IPS-15b (cell line): ENCODE measurements around the gene SFXN2.

ENCODE experiments used
- H3K27me3 ChIP-seq: one replicate; pipeline ENCODE4 v1.6.1; 2013; ENCODE audit warnings: low read length; ENCODE audit not compliant: control insufficient read depth, insufficient read depth
- H3K36me3 ChIP-seq: one replicate; pipeline ENCODE4 v1.6.1; 2013; ENCODE audit warnings: low read length; ENCODE audit not compliant: control insufficient read depth, insufficient read depth
- H3K4me1 ChIP-seq: one replicate; pipeline ENCODE4 v1.6.1; 2013; ENCODE audit warnings: mild to moderate bottlenecking, low read length; ENCODE audit not compliant: control insufficient read depth, insufficient read depth
- H3K4me3 ChIP-seq: one replicate; pipeline ENCODE4 v1.5.1; 2013; ENCODE audit warnings: low read depth, low read length
- H3K9ac ChIP-seq: one replicate; pipeline ENCODE4 v1.6.1; 2013; ENCODE audit warnings: low read depth, mild to moderate bottlenecking, low read length
- H3K9me3 ChIP-seq: one replicate; pipeline ENCODE4 v1.6.1; 2013; ENCODE audit warnings: mild to moderate bottlenecking, low read length; ENCODE audit not compliant: control insufficient read depth, insufficient read depth

Gene SFXN2

GRCh38 chr10:102776779-102777456 is 62.5 kb downstream of the SFXN2 start:
- H3K9ac ChIP-seq = no peak overlapping the region
- H3K27me3 ChIP-seq = no peaks in the 10 kb centered on the region
- H3K4me1 ChIP-seq = peaks cover 34% of the 10 kb centered on the region
- H3K9me3 ChIP-seq = no peaks in the 10 kb centered on the region
- H3K4me3 ChIP-seq = no peak overlapping the region
- H3K36me3 ChIP-seq = no peaks in the 10 kb centered on the region

- no peaks in the 10 kb centered on the region for H3K36me3 ChIP-seq
- H3K4me1 ChIP-seq = peaks cover 34% of the 10 kb centered on the region
- no peaks in the 10 kb centered on the region for H3K9me3 ChIP-seq
- H3K4me3 ChIP-seq = no peak overlapping the region
- H3K27me3 ChIP-seq = no peaks in the 10 kb centered on the region
- no peak overlapping the region for H3K9ac ChIP-seq
Measured at GRCh38 chr10:102777711-102778453, 63.4 kb downstream of the SFXN2 start.

GRCh38 chr10:102778781-102779180 is 64.3 kb downstream of the SFXN2 start:
- no peak overlapping the region for H3K4me3 ChIP-seq
- no peak overlapping the region for H3K9ac ChIP-seq
- H3K9me3 ChIP-seq = no peaks in the 10 kb centered on the region
- H3K36me3 ChIP-seq = no peaks in the 10 kb centered on the region
- no peaks in the 10 kb centered on the region for H3K27me3 ChIP-seq
- H3K4me1 ChIP-seq = peaks cover 34% of the 10 kb centered on the region

- H3K36me3 ChIP-seq = no peaks in the 10 kb centered on the region
- no peak overlapping the region for H3K9ac ChIP-seq
- no peak overlapping the region for H3K4me3 ChIP-seq
- peaks cover 34% of the 10 kb centered on the region for H3K4me1 ChIP-seq
- no peaks in the 10 kb centered on the region for H3K27me3 ChIP-seq
- H3K9me3 ChIP-seq = no peaks in the 10 kb centered on the region
Measured at GRCh38 chr10:102779680-102780526, 65.5 kb downstream of the SFXN2 start.

GRCh38 chr10:102780527-102780808 is 66.0 kb downstream of the SFXN2 start:
- Histone ChIP-seq H3K27me3 (no peaks in the 10 kb centered on the region), H3K4me1 (peaks cover 32% of the 10 kb centered on the region), H3K9me3 (no peaks in the 10 kb centered on the region), H3K36me3 (no peaks in the 10 kb centered on the region), H3K9ac (no peak overlapping the region), H3K4me3 (no peak overlapping the region)

- Histone ChIP-seq H3K9me3 (no peaks in the 10 kb centered on the region), H3K36me3 (no peaks in the 10 kb centered on the region), H3K4me3 (no peak overlapping the region), H3K27me3 (no peaks in the 10 kb centered on the region), H3K9ac (no peak overlapping the region), H3K4me1 (peaks cover 27% of the 10 kb centered on the region)
Measured at GRCh38 chr10:102781090-102781920, 66.9 kb downstream of the SFXN2 start.

GRCh38 chr10:102781921-102782557 is 67.6 kb downstream of the SFXN2 start:
- Histone ChIP-seq H3K36me3 (no peaks in the 10 kb centered on the region), H3K27me3 (no peaks in the 10 kb centered on the region), H3K9me3 (no peaks in the 10 kb centered on the region), H3K4me3 (no peak overlapping the region), H3K9ac (no peak overlapping the region), H3K4me1 (peaks cover 23% of the 10 kb centered on the region)

GRCh38 chr10:102782673-102783551 is 68.5 kb downstream of the SFXN2 start:
- H3K36me3 ChIP-seq = no peaks in the 10 kb centered on the region
- H3K4me1 ChIP-seq = peaks cover 18% of the 10 kb centered on the region
- no peaks in the 10 kb centered on the region for H3K9me3 ChIP-seq
- H3K27me3 ChIP-seq = no peaks in the 10 kb centered on the region
- H3K9ac ChIP-seq = no peak overlapping the region
- H3K4me3 ChIP-seq = no peak overlapping the region

- no peak overlapping the region for H3K9ac ChIP-seq
- no peaks in the 10 kb centered on the region for H3K9me3 ChIP-seq
- H3K36me3 ChIP-seq = no peaks in the 10 kb centered on the region
- no peak overlapping the region for H3K4me3 ChIP-seq
- H3K4me1 ChIP-seq = peaks cover 12% of the 10 kb centered on the region
- H3K27me3 ChIP-seq = no peaks in the 10 kb centered on the region
Measured at GRCh38 chr10:102783568-102783967, 69.1 kb downstream of the SFXN2 start.

- Histone ChIP-seq H3K36me3 (no peaks in the 10 kb centered on the region), H3K9ac (no peak overlapping the region), H3K9me3 (no peaks in the 10 kb centered on the region), H3K4me1 (peaks cover 4% of the 10 kb centered on the region), H3K27me3 (no peaks in the 10 kb centered on the region), H3K4me3 (no peak overlapping the region)
Measured at GRCh38 chr10:102785818-102786217, 71.4 kb downstream of the SFXN2 start.
